ENCODE results near the gene ZNF672.

GRCh38 chr1:248825909-248826760 is 11.9 kb upstream of the ZNF672 start, which contains the start of gene SH3BP5L:
- TF ChIP-seq SUZ12 (IDR thresholded peaks at IDR 0.05; ENCODE audit: extremely low read depth, insufficient read depth, insufficient read length) (no peak), ZNF274 (IDR thresholded peaks at IDR 0.05; ENCODE audit: low read depth, low read length) (no peak)
